ENCODE measurements around the gene FOXA3.
"Not testable (repeated sequence)": the region's sequence is repeated elsewhere in the genome, so short reads cannot be mapped to it uniquely, and the experiment has no call there.

DNA sequence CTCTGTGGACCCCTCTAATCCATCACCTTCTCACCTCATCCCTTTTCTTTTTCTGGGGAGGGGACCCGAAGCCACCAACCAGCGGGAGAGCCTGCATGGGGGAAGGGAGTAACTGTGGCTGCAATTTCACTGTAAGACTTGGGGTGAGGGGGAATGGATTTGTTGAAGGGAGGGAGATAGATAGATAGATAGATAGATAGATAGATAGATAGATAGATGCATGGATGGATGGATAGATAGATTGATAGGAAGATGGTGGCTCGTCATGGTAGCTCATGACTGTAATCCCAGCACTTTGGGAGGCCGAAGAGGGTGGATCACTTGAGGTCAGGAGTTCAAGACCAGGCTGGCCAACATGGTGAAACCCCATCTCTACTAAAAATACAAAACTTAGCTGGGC is 3.1 kb downstream of the FOXA3 start:
- TF ChIP-seq, protein P1, sequence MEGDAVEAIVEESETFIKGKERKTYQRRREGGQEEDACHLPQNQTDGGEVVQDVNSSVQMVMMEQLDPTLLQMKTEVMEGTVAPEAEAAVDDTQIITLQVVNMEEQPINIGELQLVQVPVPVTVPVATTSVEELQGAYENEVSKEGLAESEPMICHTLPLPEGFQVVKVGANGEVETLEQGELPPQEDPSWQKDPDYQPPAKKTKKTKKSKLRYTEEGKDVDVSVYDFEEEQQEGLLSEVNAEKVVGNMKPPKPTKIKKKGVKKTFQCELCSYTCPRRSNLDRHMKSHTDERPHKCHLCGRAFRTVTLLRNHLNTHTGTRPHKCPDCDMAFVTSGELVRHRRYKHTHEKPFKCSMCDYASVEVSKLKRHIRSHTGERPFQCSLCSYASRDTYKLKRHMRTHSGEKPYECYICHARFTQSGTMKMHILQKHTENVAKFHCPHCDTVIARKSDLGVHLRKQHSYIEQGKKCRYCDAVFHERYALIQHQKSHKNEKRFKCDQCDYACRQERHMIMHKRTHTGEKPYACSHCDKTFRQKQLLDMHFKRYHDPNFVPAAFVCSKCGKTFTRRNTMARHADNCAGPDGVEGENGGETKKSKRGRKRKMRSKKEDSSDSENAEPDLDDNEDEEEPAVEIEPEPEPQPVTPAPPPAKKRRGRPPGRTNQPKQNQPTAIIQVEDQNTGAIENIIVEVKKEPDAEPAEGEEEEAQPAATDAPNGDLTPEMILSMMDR (IDR thresholded peaks at IDR 0.05), result not testable (repeated sequence)
- TF ChIP-seq POLR2A (IDR thresholded peaks at IDR 0.05), result not testable (repeated sequence)

Measured in prostate gland (tissue), 2 donors.